Measurements from ENCODE around the gene DHRSX. TPM values are rescaled to one million over a fixed set of nuclear protein-coding genes. Genes with fewer than 3 reads are reported as not detected.
"Not testable (repeated sequence)": the region's sequence is repeated elsewhere in the genome, so short reads cannot be mapped to it uniquely, and the experiment has no call there.

DHRSX gene
- total and polyA plus RNA-seq, 9 donors, result 12.2 to 25.9 (median 20.4) TPM

GRCh38 chrX:2485789-2486345 lies 14.9 kb downstream of the DHRSX start:
- intact Hi-C loops (cut with DNase I), result loop anchor here in 1 of 4 donors (10.0 kb wide), 1 partner anchor 161 kb away; no protein-coding TSS in a partner anchor
- Histone ChIP-seq H3K27ac (peak overlapping the region; percentile 68 to 78), H3K9me3 (no peaks in the 10 kb centered on the region), H3K4me1 (ENCODE audit: insufficient read depth) (peaks cover 5% of the 10 kb centered on the region), H3K36me3 (no peaks in the 10 kb centered on the region), H3K27me3 (no peaks in the 10 kb centered on the region), H3K4me3 (no peak overlapping the region)
- DNase-seq, result no peak
- no peak for TF ChIP-seq POLR2A (IDR thresholded peaks at IDR 0.05)
- TF ChIP-seq EP300 (IDR thresholded peaks at IDR 0.05), result no peak
- no peak for TF ChIP-seq CTCF (IDR thresholded peaks at IDR 0.05)
- WGBS, 3 donors, result 24 to 40% (median 38%) methylated on average over 10 of the region's 10 CpGs

- no peaks in the 10 kb centered on the region for H3K27me3 ChIP-seq
- H3K4me1 ChIP-seq (ENCODE audit: insufficient read depth), result peaks cover 5% of the 10 kb centered on the region
- peak overlapping the region; percentile 20 for H3K4me3 ChIP-seq
- no peak for TF ChIP-seq EP300 (IDR thresholded peaks at IDR 0.05)
- TF ChIP-seq POLR2A (IDR thresholded peaks at IDR 0.05), result no peak
- no peak for TF ChIP-seq CTCF (IDR thresholded peaks at IDR 0.05)
- H3K27ac ChIP-seq, result peak overlapping the region; percentile 57 to 68
- H3K36me3 ChIP-seq, result no peaks in the 10 kb centered on the region
- WGBS, 3 donors, result 8 to 18% (median 17%) methylated on average over 26 of the region's 26 CpGs
- DNase-seq, result peak; percentile 50 to 73 (median 56)
- intact Hi-C loops (cut with DNase I), result loop anchor here in 1 of 4 donors (10.0 kb wide), 1 partner anchor 160 kb away; no protein-coding TSS in a partner anchor
- no peaks in the 10 kb centered on the region for H3K9me3 ChIP-seq
Measured at GRCh38 chrX:2484721-2485648, 15.8 kb downstream of the DHRSX start.

- H3K27me3 ChIP-seq, result no peaks in the 10 kb centered on the region
- H3K36me3 ChIP-seq, result no peaks in the 10 kb centered on the region
- H3K4me1 ChIP-seq (ENCODE audit: insufficient read depth), result peaks cover 5% of the 10 kb centered on the region
- no peaks in the 10 kb centered on the region for H3K9me3 ChIP-seq
- peak overlapping the region; percentile 57 to 68 for H3K27ac ChIP-seq
- 9 to 21% (median 19%) methylated on average over 12 of the region's 12 CpGs for WGBS, 3 donors
- peak overlapping the region; percentile 20 for H3K4me3 ChIP-seq
- no peak for TF ChIP-seq EP300 (IDR thresholded peaks at IDR 0.05)
- no peak for TF ChIP-seq POLR2A (IDR thresholded peaks at IDR 0.05)
- TF ChIP-seq CTCF (IDR thresholded peaks at IDR 0.05), result no peak
- intact Hi-C loops (cut with DNase I), result loop anchor here in 1 of 4 donors (10.0 kb wide), 1 partner anchor 159 kb away; no protein-coding TSS in a partner anchor
- DNase-seq, result peak in 1 of 5 donors; percentile 41
Measured at GRCh38 chrX:2484256-2484655, 16.5 kb downstream of the DHRSX start.

GRCh38 chrX:2483398-2484060 lies 17.2 kb downstream of the DHRSX start:
- Histone ChIP-seq H3K4me1 (ENCODE audit: insufficient read depth) (peaks cover 5% of the 10 kb centered on the region), H3K4me3 (no peak overlapping the region), H3K9me3 (no peaks in the 10 kb centered on the region), H3K36me3 (no peaks in the 10 kb centered on the region), H3K27me3 (no peaks in the 10 kb centered on the region), H3K27ac (peak overlapping the region in 1 of 2 donors; percentile 68)
- no peak for DNase-seq
- WGBS, 3 donors, result 40 to 71% (median 42%) methylated on average over 16 of the region's 16 CpGs
- no peak for TF ChIP-seq POLR2A (IDR thresholded peaks at IDR 0.05)
- no peak for TF ChIP-seq CTCF (IDR thresholded peaks at IDR 0.05)
- TF ChIP-seq EP300 (IDR thresholded peaks at IDR 0.05), result no peak
- intact Hi-C loops (cut with DNase I), result loop anchor here in 1 of 4 donors (10.0 kb wide), 1 partner anchor 159 kb away; no protein-coding TSS in a partner anchor

- intact Hi-C loops (cut with DNase I), result loop anchor here in 1 of 4 donors (10.0 kb wide), 1 partner anchor 157 kb away; no protein-coding TSS in a partner anchor
- H3K4me3 ChIP-seq; H3K36me3 ChIP-seq; H3K27me3 ChIP-seq; H3K9me3 ChIP-seq; H3K27ac ChIP-seq; H3K4me1 ChIP-seq (ENCODE audit: insufficient read depth); DNase-seq: not testable (repeated sequence)
- 83 to 94% (median 86%) methylated on average over 12 of the region's 12 CpGs for WGBS, 3 donors
Measured at GRCh38 chrX:2481597-2481996, 19.2 kb downstream of the DHRSX start.

- not testable (repeated sequence) for H3K36me3 ChIP-seq; H3K9me3 ChIP-seq; H3K4me1 ChIP-seq (ENCODE audit: insufficient read depth); H3K27ac ChIP-seq; DNase-seq; H3K27me3 ChIP-seq; H3K4me3 ChIP-seq
- 83 to 98% (median 96%) methylated on average over 5 of the region's 5 CpGs for WGBS, 3 donors
- intact Hi-C loops (cut with DNase I), result loop anchor here in 1 of 4 donors (10.0 kb wide), 1 partner anchor 155 kb away; no protein-coding TSS in a partner anchor
Measured at GRCh38 chrX:2479982-2480381, 20.8 kb downstream of the DHRSX start.
